NCI-H526 (cell line): Measurements from ENCODE around the gene LMAN2L.
"Not testable (repeated sequence)": the region's sequence is repeated elsewhere in the genome, so short reads cannot be mapped to it uniquely, and the experiment has no call there.

ENCODE experiments used
- DNase-seq, 2 experiments: peaks; one replicate each; lab custom pipeline; 2025; lab: John Stamatoyannopoulos, UW

Gene LMAN2L

GRCh38 chr2:96687711-96688640 lies 51.9 kb downstream of the LMAN2L start:
- DNase-seq, result no peak

GRCh38 chr2:96687266-96687665 lies 52.6 kb downstream of the LMAN2L start:
- DNase-seq, result no peak

GRCh38 chr2:96685577-96686459 lies 54.0 kb downstream of the LMAN2L start:
- DNase-seq, result peak in 1 of 2 experiments; percentile 20

- DNase-seq, result no peak
Observed at GRCh38 chr2:96684883-96685576, 54.8 kb downstream of the LMAN2L start.

- DNase-seq, result no peak
Observed at GRCh38 chr2:96683972-96684820, 55.7 kb downstream of the LMAN2L start.

- DNase-seq, result no peak
Observed at GRCh38 chr2:96683307-96683706, 56.6 kb downstream of the LMAN2L start.

- no peak for DNase-seq
Observed at GRCh38 chr2:96681540-96681939, 58.3 kb downstream of the LMAN2L start.

GRCh38 chr2:96680561-96681141 lies 59.2 kb downstream of the LMAN2L start:
- no peak for DNase-seq

GRCh38 chr2:96679848-96680247 lies 60.0 kb downstream of the LMAN2L start:
- peak in 1 of 2 experiments; percentile 41 for DNase-seq

- DNase-seq, result no peak
Observed at GRCh38 chr2:96669539-96670215, 70.2 kb downstream of the LMAN2L start.

GRCh38 chr2:96668771-96669170 lies 71.1 kb downstream of the LMAN2L start:
- no peak for DNase-seq

GRCh38 chr2:96665717-96666116 lies 74.1 kb downstream of the LMAN2L start:
- DNase-seq, result not testable (repeated sequence)

- DNase-seq, result no peak
Observed at GRCh38 chr2:96665083-96665569, 74.7 kb downstream of the LMAN2L start.

- no peak for DNase-seq
Observed at GRCh38 chr2:96664366-96664925, 75.4 kb downstream of the LMAN2L start.

GRCh38 chr2:96663829-96664228 lies 76.0 kb downstream of the LMAN2L start:
- DNase-seq, result no peak

GRCh38 chr2:96663177-96663576 lies 76.7 kb downstream of the LMAN2L start:
- no peak for DNase-seq

GRCh38 chr2:96662360-96662759 lies 77.5 kb downstream of the LMAN2L start:
- no peak for DNase-seq

- DNase-seq, result no peak
Observed at GRCh38 chr2:96661324-96661723, 78.5 kb downstream of the LMAN2L start.

GRCh38 chr2:96656540-96656939 lies 83.3 kb downstream of the LMAN2L start:
- peak in 1 of 2 experiments; percentile 33 for DNase-seq
